Endometrial microvascular endothelial cells (primary cell): ENCODE results near the gene SETBP1. TPM values are rescaled to one million over a fixed set of nuclear protein-coding genes. Genes with fewer than 3 reads are reported as not detected.
"Not testable (repeated sequence)": the region's sequence is repeated elsewhere in the genome, so short reads cannot be mapped to it uniquely, and the experiment has no call there.

Source experiments
- in situ Hi-C: cut with HindIII; loops from 2 replicates; pipeline ENCODE4 v1.10.0; 2017; ENCODE audit warnings: low sequenced_read_pairs, low pct_unique_long_range_greater_than_20kb; ENCODE audit errors: inconsistent ontology term
- total RNA-seq: library from RNA; depleted of rRNA; stranded (reverse); fragments of >200 nt; gene quantifications from one replicate; pipeline ENCODE4 v1.2.3, GENCODE V29; 2015; ENCODE audit errors: inconsistent ontology term

SETBP1 gene
- total RNA-seq, 1 donor from 2014 or later: not detected

DNA sequence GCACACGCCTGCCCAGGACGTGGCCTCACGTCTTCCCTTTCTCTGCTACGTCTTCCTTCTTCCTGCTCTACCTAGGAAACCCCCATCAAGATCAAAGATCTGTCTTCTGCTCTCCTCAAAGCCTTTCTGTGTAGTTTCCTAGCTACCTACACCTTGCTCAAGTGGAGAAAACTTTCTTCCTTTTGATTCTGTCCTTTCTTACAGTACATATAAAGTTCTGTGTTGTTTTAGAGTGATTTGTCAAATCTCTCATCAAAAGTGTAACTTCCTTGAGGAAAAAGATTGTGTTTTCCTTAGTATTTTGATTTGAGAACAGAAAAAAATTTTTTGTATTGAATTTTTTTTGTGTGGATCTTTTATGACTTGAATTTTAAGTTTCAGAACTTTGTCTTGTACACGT is 17.8 kb downstream of the SETBP1 start:
- in situ Hi-C loops: no loop called here

- in situ Hi-C loops: no loop called here
Observed at GRCh38 chr18:44699572-44700261, 19.0 kb downstream of the SETBP1 start.

DNA sequence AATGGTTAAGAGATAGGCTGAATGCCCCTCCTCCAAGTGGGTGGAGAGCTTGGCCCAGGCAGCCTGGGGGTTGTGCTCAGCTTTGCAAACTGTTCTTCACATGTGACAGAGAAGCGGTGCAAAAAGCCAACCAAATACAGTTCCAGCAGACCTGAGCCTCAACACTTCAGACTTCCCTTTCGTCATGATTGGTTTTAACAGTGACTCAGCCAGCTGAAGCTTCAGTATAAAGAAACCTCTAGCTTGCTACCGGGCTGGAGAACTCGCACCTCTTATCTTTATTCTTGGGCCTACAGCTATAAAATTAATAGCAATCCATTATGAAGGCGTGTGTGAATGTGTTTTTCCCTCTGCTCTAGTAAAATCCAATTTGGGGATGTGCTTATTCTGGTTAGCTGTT is 20.0 kb downstream of the SETBP1 start:
- in situ Hi-C loops: no loop called here

- in situ Hi-C loops: no loop called here
Observed at GRCh38 chr18:44701227-44701626, 20.5 kb downstream of the SETBP1 start.

- in situ Hi-C loops: no loop called here
Observed at GRCh38 chr18:44702594-44702993, 21.9 kb downstream of the SETBP1 start.

DNA sequence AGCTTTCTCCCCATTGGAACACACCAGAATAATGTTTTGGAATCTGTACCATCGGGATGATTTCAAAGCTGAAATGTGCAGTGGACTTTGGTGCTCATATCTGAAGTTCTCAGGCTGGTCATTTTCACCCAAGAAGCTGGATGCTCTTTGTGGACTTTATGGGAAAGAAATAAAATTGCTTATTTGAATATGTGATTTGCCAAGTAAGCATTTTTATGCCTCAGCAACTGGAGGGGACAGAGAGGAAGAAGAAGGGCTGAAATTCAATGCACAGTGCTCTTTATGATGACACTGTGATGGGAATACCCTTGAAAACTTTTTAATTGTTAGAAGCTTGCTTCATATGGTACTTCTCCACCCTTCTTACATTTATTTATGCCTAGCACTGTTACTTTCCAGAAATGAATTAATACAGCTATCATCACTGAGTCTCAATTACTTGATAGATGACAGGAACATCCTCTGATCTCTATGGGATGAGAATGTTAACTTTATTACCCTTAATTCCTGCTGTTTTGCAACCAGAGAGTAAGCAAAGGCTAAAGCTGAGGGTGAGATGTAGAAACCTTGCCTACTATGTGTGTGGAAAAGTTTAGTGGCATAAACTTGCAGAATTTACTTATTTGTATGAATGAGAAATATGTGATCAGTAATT is 23.6 kb downstream of the SETBP1 start:
- in situ Hi-C loops: no loop called here

DNA sequence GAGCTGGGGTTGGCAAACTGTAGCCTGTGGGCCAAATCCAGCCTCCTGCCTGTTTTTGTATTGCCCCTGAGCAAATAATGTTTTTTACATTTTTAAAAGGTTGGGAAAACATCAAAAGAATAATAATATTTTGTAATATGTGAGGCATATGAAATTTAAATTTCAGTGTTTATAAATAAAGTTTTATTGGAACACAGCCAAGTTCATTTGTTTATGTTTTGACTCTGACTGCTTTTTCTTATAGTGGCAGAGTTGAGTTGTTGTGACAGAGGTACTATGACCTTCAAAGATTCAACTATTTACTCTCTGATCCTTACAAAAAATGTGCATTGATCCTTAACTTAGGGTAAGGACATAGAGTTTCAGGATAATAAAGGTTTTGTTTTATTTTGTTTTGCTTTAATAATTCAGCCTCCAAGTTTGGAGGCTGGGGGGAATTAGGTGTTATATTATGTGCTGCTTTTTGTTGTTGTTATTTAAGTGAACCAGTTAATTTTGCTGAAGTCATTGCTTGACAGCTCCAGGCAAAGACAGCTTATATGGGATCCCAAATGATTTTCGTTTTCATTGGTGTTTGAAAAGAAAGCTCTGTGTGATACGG is 24.5 kb downstream of the SETBP1 start:
- in situ Hi-C loops: no loop called here

- in situ Hi-C loops: no loop called here
Observed at GRCh38 chr18:44708451-44709083, 27.9 kb downstream of the SETBP1 start.

- in situ Hi-C loops: no loop called here
Observed at GRCh38 chr18:44709307-44710126, 28.8 kb downstream of the SETBP1 start.

DNA sequence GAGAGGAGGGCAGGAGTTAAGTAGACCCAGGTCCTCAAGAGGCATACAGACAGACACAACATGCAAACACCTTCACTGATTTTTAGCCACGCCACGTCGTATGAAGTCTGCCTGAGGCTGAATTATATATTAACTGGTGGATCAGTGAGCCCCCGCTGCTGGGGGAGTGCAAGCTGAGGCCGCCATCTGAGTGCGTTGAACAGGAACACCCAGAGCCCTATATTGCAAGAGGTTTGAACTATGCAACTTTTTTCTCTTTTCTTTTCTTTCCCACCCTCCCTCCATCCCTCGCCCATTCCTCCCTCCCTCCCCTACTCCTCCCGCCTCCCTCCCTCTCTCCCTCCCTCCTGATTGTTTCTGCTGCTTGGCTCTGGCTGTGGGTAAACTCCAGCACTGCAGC is 30.2 kb downstream of the SETBP1 start:
- in situ Hi-C loops: no loop called here

DNA sequence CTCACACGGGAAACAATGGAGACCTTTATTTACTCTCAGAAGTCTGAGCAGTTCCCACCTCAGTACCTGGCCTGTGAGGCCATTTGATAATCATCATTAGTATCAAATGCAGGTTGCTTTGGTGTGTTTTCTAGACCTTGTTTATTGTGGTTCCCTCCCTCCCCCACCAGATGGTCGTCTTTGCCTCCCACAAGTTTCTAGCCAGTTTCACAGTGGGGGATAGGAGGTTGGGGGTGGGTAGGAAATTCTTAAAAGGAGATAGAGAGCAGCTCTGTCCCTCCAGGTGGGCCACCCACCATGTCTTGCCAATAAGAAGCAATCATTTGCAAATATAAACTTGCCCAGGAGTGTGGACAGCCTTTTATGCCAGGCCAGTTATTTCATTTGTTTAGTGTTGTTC is 31.3 kb downstream of the SETBP1 start:
- in situ Hi-C loops: no loop called here

DNA sequence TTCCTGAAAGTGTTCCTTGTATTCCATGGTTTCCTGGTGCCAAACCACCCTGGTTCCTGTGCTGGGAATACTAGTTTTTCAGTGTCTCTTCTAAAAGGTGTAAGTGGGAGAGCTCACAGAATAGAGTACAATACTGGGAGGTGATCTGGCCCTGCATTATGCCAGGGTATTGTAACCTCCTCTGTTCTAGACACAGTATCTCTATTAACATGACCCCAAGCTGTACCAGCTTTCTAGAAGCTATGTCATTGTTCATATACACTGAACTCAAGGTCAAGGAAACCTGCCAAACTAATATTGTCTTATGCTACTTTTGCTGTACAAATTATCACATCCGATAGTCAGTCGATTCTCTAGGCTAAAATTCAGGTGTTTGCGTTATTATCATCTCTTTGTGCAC is 32.7 kb downstream of the SETBP1 start:
- in situ Hi-C loops: no loop called here

GRCh38 chr18:44714376-44714775 is 33.7 kb downstream of the SETBP1 start:
- in situ Hi-C loops: no loop called here

- in situ Hi-C loops: no loop called here
Observed at GRCh38 chr18:44715245-44715644, 34.6 kb downstream of the SETBP1 start.

- in situ Hi-C loops: no loop called here
Observed at GRCh38 chr18:44715842-44716241, 35.2 kb downstream of the SETBP1 start.

GRCh38 chr18:44716697-44717163 is 36.0 kb downstream of the SETBP1 start:
- in situ Hi-C loops: no loop called here

DNA sequence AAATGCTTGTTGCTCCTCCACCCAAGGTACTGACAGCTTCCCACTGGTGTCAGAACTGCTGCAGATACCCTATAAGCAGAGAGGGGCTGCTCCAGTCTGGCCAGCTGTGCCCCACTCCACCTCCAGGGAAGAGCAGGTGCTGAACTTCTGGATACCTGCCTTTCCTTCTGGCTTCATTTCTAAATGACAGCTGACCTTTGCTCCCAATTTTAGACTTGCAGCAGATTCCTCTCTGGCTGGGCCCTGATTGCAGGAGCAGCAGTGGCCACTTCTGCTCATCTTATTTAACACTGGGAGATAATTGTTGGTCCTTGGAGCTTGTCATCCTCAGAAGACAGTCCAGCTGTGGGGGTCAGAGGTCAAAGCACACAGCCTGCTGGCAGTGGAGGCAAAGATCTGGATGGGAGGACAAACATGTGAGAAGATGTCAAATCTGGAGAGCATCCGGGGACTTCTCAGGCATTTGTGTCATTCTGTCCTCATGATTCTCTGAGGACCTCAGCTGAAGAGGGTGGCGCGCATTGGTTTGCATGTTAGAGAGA is 38.9 kb downstream of the SETBP1 start:
- in situ Hi-C loops: no loop called here

GRCh38 chr18:44721748-44722147 is 41.1 kb downstream of the SETBP1 start:
- in situ Hi-C loops: not testable (repeated sequence)

- in situ Hi-C loops: no loop called here
Observed at GRCh38 chr18:44723411-44723810, 42.7 kb downstream of the SETBP1 start.
